GM23248 (cell line): Measurements from ENCODE around the gene PAOX. TPM values are rescaled to one million over a fixed set of nuclear protein-coding genes. Genes with fewer than 3 reads are reported as not detected.

Source experiments
- DNase-seq: peaks from one replicate; pipeline ENCODE4 v3.0.0-alpha.2; 2015
- H2AFZ ChIP-seq: fragments of 200-600 bp; sonication (generic); 2 replicates; pipeline ENCODE4 v1.6.1; 2016; ENCODE audit warnings: antibody characterized with exemption
- H3F3A ChIP-seq: fragments of 200-600 bp; sonication (generic); 2 replicates; pipeline ENCODE4 v1.6.1; 2016; ENCODE audit warnings: mild to moderate bottlenecking, antibody characterized with exemption, mixed run types; ENCODE audit not compliant: insufficient read depth
- H3K27ac ChIP-seq: fragments of 200-600 bp; sonication (generic); 2 replicates; pipeline ENCODE4 v1.5.1; 2016; ENCODE audit warnings: mild to moderate bottlenecking
- H3K27me3 ChIP-seq: fragments of 200-600 bp; sonication (generic); replicated peaks from 2 replicates; pipeline ENCODE4 v1.6.1; 2016; ENCODE audit warnings: mild to moderate bottlenecking; ENCODE audit not compliant: insufficient read depth
- H3K36me3 ChIP-seq: fragments of 200-600 bp; sonication (generic); 2 replicates; pipeline ENCODE4 v1.6.1; 2016; ENCODE audit warnings: low read depth, mild to moderate bottlenecking
- H3K4me1 ChIP-seq: fragments of 200-600 bp; sonication (generic); 2 replicates; pipeline ENCODE4 v1.6.1; 2016; ENCODE audit warnings: mild to moderate bottlenecking; ENCODE audit not compliant: insufficient read depth
- H3K4me2 ChIP-seq: fragments of 200-600 bp; sonication (generic); one replicate; pipeline ENCODE4 v1.6.1; 2016; ENCODE audit warnings: mild to moderate bottlenecking; ENCODE audit not compliant: unreplicated experiment
- H3K4me3 ChIP-seq: fragments of 200-600 bp; sonication (generic); 2 replicates; pipeline ENCODE4 v1.5.1; 2016; ENCODE audit warnings: mild to moderate bottlenecking
- H3K79me2 ChIP-seq: fragments of 200-600 bp; sonication (generic); 2 replicates; pipeline ENCODE4 v1.6.1; 2016; ENCODE audit warnings: mild to moderate bottlenecking; ENCODE audit not compliant: insufficient read depth
- H3K9ac ChIP-seq: fragments of 200-600 bp; sonication (generic); 2 replicates; pipeline ENCODE4 v1.6.1; 2016; ENCODE audit warnings: mild to moderate bottlenecking
- H3K9me2 ChIP-seq: fragments of 200-600 bp; sonication (generic); 2 replicates; pipeline ENCODE4 v1.6.1; 2016; ENCODE audit warnings: mixed run types, mild to moderate bottlenecking, moderate library complexity; ENCODE audit not compliant: insufficient read depth
- H3K9me3 ChIP-seq: fragments of 200-600 bp; sonication (generic); one replicate; pipeline ENCODE4 v1.6.1; 2017; ENCODE audit warnings: low read depth
- H4K20me1 ChIP-seq: fragments of 200-600 bp; sonication (generic); 2 replicates; pipeline ENCODE4 v1.6.0; 2016; ENCODE audit not compliant: insufficient read depth
- EZH2 ChIP-seq: fragments of 200-600 bp; sonication (generic); IDR thresholded peaks from 2 replicates; pipeline ENCODE4 v1.6.1; 2018; ENCODE audit warnings: antibody characterized with exemption, mild to moderate bottlenecking; ENCODE audit not compliant: insufficient read depth, poor library complexity, severe bottlenecking
- EZH2phosphoT487 ChIP-seq: fragments of 200-600 bp; sonication (generic); IDR thresholded peaks from 2 replicates; pipeline ENCODE4 v1.6.1; 2018; ENCODE audit warnings: antibody characterized with exemption, moderate library complexity, mild to moderate bottlenecking, low read depth; ENCODE audit not compliant: insufficient read depth
- WGBS, 2 experiments: methylation state at CpG; one replicate each; pipeline ENCODE4 v1.1.6; 2015 to 2017; ENCODE audit warnings: low lambda C conversion rate in 2 of 2, low coverage in 1 of 2; ENCODE audit errors: missing lambda C conversion rate in 2 of 2; 5-methylcytosine and 5-hydroxymethylcytosine counted together
- in situ Hi-C: fragments of 300-500 bp; cut with MboI; formaldehyde crosslinking; loops from 2 replicates; pipeline ENCODE4 v1.15.0; 2020
- polyA plus RNA-seq: library from polyadenylated mRNA; unstranded; fragments of >200 nt; fragmentation: Nextera tagmentation; extraction: Ambion mirVana; gene quantifications from 2 replicates; pipeline ENCODE4 v1.2.1, GENCODE V29; 2016
- total RNA-seq: library from RNA; depleted of rRNA; stranded (reverse); fragments of >200 nt; shearing (Covaris generic); gene quantifications from 2 replicates; pipeline ENCODE4 v1.2.3, GENCODE V29; 2014

The PAOX gene
- total and polyA plus RNA-seq, 2 experiments from 2014 or later, result 4.1 to 4.5 TPM

DNA sequence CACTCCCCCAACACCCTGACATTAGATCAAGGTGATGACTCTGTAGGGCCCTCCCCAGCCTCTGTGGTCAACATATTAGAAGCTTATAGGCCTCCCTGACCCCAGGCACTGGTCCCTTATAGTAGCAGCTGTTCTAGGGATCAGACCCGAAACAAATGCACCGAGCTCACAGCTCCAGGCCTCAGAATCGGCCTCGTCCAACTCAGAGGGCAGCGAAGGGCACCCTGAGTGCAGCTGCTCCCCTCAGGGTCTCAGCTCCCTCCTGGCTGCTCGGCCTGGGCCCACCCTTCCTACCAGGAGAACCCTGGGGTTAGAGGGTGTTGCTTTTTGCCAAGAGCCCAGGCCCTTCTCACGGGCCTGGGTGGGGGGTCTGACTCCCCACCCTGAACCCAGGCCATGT is 10.9 kb upstream of the PAOX start:
- Histone ChIP-seq H4K20me1 (no peaks in the 10 kb centered on the region), H3K4me3 (no peak overlapping the region), H2AFZ (no peak overlapping the region), H3K36me3 (peaks cover 3% of the 10 kb centered on the region; the same call in 1 of the 2 replicates), H3K4me2 (no peak overlapping the region), H3K27me3 (no peaks in the 10 kb centered on the region), H3K9ac (no peak overlapping the region), H3K9me2 (no peaks in the 10 kb centered on the region), H3K79me2 (0 out of 2 replicates have a peak, but pooled peaks cover 10% of the 10 kb centered on the region), H3F3A (no peaks in the 10 kb centered on the region), H3K9me3 (no peaks in the 10 kb centered on the region), H3K27ac (no peak overlapping the region), H3K4me1 (no peaks in the 10 kb centered on the region)
- TF ChIP-seq EZH2 (no peak), EZH2phosphoT487 (no peak)
- no peak for DNase-seq
- in situ Hi-C loops, result no loop called here
- WGBS, 2 experiments, result 98 to 100% methylated on average over 6 to 7 of the region's 7 CpGs

GRCh38 chr10:133370030-133370786 is 8.9 kb upstream of the PAOX start:
- no peak overlapping the region for H3K27ac ChIP-seq
- TF ChIP-seq EZH2phosphoT487 (no peak), EZH2 (no peak)
- no peaks in the 10 kb centered on the region for H4K20me1 ChIP-seq
- WGBS, 2 experiments, result 91 to 93% methylated on average over 24 of the region's 24 CpGs
- no peak overlapping the region for H3K9ac ChIP-seq
- H3F3A ChIP-seq, result no peaks in the 10 kb centered on the region
- in situ Hi-C loops, result no loop called here
- H2AFZ ChIP-seq, result no peak overlapping the region
- H3K4me2 ChIP-seq, result no peak overlapping the region
- H3K36me3 ChIP-seq, result peaks cover 3% of the 10 kb centered on the region; the same call in 1 of the 2 replicates
- H3K9me3 ChIP-seq, result no peaks in the 10 kb centered on the region
- H3K79me2 ChIP-seq, result 0 out of 2 replicates have a peak, but pooled peaks cover 10% of the 10 kb centered on the region
- DNase-seq, result no peak
- H3K4me3 ChIP-seq, result no peak overlapping the region
- no peaks in the 10 kb centered on the region for H3K9me2 ChIP-seq
- H3K4me1 ChIP-seq, result no peaks in the 10 kb centered on the region
- H3K27me3 ChIP-seq, result no peaks in the 10 kb centered on the region

- Histone ChIP-seq H3K4me3 (peak overlapping the region; percentile 52), H3K9me3 (no peaks in the 10 kb centered on the region), H3K9ac (peak overlapping the region; percentile 33), H3K4me2 (peak overlapping the region; percentile 52), H4K20me1 (no peaks in the 10 kb centered on the region), H3K27ac (no peak overlapping the region), H3K9me2 (no peaks in the 10 kb centered on the region), H3K27me3 (no peaks in the 10 kb centered on the region), H3F3A (no peaks in the 10 kb centered on the region), H3K4me1 (no peaks in the 10 kb centered on the region), H3K79me2 (0 out of 2 replicates have a peak, but pooled peaks cover 10% of the 10 kb centered on the region), H2AFZ (no peak overlapping the region), H3K36me3 (no peaks in the 10 kb centered on the region)
- DNase-seq, result no peak
- WGBS, 2 experiments, result 22 to 37% methylated on average over 9 to 16 of the region's 20 CpGs
- TF ChIP-seq EZH2phosphoT487, result no peak
- in situ Hi-C loops, result no loop called here
Measured at GRCh38 chr10:133372507-133372906, 6.6 kb upstream of the PAOX start.

GRCh38 chr10:133373174-133374090 is 5.6 kb upstream of the PAOX start, which contains the start of gene ECHS1:
ECHS1 (minus strand) TSS chr10:133373354; CDS start chr10:133373333, 21 bp downstream.
- no peak for TF ChIP-seq EZH2phosphoT487
- no peak for TF ChIP-seq EZH2

More at GRCh38 chr10:133373174-133374090, 5.6 kb upstream of the PAOX start, which contains the start of gene ECHS1:
- Histone ChIP-seq H3K4me1 (no peaks in the 10 kb centered on the region), H3K9me3 (no peaks in the 10 kb centered on the region), H3K9ac (peak within 1 kb of the TSS; percentile 85), H3K4me2 (peak within 1 kb of the TSS; percentile 87), H3K36me3 (no peaks in the 10 kb centered on the region), H3K79me2 (0 out of 2 replicates have a peak, but pooled peaks cover 10% of the 10 kb centered on the region), H3K9me2 (no peaks in the 10 kb centered on the region), H3F3A (no peaks in the 10 kb centered on the region), H3K27me3 (no peaks in the 10 kb centered on the region), H2AFZ (peak within 1 kb of the TSS; percentile 73; the same call in 1 of the 2 replicates), H3K27ac (peak within 1 kb of the TSS; percentile 32; the same call in 1 of the 2 replicates), H4K20me1 (no peaks in the 10 kb centered on the region), H3K4me3 (peak within 1 kb of the TSS; percentile 83)
- WGBS, 2 experiments, result 3 to 8% methylated on average over 31 to 87 of the region's 89 CpGs
- peak; percentile 98 for DNase-seq
- in situ Hi-C loops, result no loop called here
